Endothelial cell (in vitro differentiated cells): ENCODE measurements around the gene CCDC47. TPM values are rescaled to one million over a fixed set of nuclear protein-coding genes. Genes with fewer than 3 reads are reported as not detected.

ENCODE experiments used
- DNase-seq: peaks from one replicate; pipeline ENCODE4 v3.0.0; 2021; ENCODE audit warnings: low spot score
- H3K27ac Mint-ChIP-seq: one replicate; pipeline ENCODE4 v1.8.0; 2021; ENCODE audit warnings: mixed read lengths, inconsistent platforms; ENCODE audit not compliant: unreplicated experiment
- H3K27me3 Mint-ChIP-seq: one replicate; pipeline ENCODE4 v1.8.0; 2021; ENCODE audit warnings: mild to moderate bottlenecking, moderate library complexity, mixed read lengths, inconsistent platforms; ENCODE audit not compliant: unreplicated experiment
- H3K36me3 Mint-ChIP-seq: one replicate; pipeline ENCODE4 v1.8.0; 2021; ENCODE audit warnings: mild to moderate bottlenecking, low read depth, mixed read lengths, inconsistent platforms; ENCODE audit not compliant: unreplicated experiment
- H3K4me1 Mint-ChIP-seq: one replicate; pipeline ENCODE4 v1.8.0; 2021; ENCODE audit warnings: mild to moderate bottlenecking, mixed read lengths, inconsistent platforms; ENCODE audit not compliant: unreplicated experiment
- H3K4me3 Mint-ChIP-seq: one replicate; pipeline ENCODE4 v1.8.0; 2021; ENCODE audit warnings: mild to moderate bottlenecking, mixed read lengths, inconsistent platforms; ENCODE audit not compliant: unreplicated experiment
- H3K9me3 Mint-ChIP-seq: one replicate; pipeline ENCODE4 v1.8.0; 2021; ENCODE audit warnings: mixed read lengths, inconsistent platforms; ENCODE audit not compliant: unreplicated experiment
- CTCF ChIP-seq: fragments of 200-600 bp; sonication (generic); IDR thresholded peaks from one replicate; pipeline ENCODE4 v1.5.0; 2021; ENCODE audit warnings: antibody characterized with exemption; ENCODE audit not compliant: unreplicated experiment
- total RNA-seq: library from RNA; stranded (reverse); fragmentation: NEBNext Ultra II Directional; extraction: Animal tissue kit (Norgen Biotek cat#: 25700); gene quantifications from one replicate; pipeline ENCODE4 v1.2.1, GENCODE V29; 2021; ENCODE audit not compliant: unreplicated experiment

Gene CCDC47
- total RNA-seq, 1 donor from 2014 or later = 58.0 TPM

- peak overlapping the region; percentile 64 for H3K27ac Mint-ChIP-seq
Observed at GRCh38 chr17:63762161-63763078, 11.0 kb downstream of the CCDC47 start.

DNA sequence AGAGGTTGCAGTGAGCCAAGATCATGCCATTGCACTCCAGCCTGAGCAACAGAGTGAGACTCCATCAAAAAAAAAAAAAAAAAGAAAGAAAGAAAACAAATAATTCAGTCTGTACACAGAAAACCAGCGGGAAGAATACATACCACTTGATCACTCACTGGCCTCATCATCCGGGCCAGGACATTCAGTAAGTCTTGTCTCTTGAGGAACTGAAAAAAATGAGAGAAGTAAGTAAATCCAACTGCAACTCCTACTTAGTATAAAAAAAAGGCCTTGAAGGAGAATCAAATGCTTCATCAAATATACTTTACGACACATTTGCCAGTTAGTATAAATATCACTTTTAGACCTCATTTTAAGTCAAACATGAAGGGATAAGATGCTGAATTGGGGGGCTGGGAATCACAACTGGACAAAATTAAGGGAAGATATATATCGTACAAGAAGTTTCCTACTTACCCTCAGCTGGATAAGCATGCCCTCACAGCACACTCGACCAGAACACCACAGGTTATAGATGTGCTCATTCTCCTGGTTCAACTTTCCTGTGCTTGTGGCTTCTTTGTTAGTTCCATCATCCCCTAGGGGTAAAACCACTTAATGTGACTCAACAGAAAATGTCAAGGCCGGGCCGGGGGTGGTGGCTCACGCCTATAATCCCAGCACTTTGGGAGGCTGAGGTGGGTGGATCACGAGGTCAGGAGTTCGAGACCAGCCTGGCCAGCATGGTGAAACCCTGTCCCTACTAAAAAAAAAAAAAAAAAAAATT is 12.4 kb downstream of the CCDC47 start:
- no peaks in the 10 kb centered on the region for H3K9me3 Mint-ChIP-seq
- peaks cover 4% of the 10 kb centered on the region for H3K4me1 Mint-ChIP-seq
- H3K4me3 Mint-ChIP-seq = no peak overlapping the region
- no peak overlapping the region for H3K27ac Mint-ChIP-seq
- no peak for DNase-seq
- no peak for TF ChIP-seq CTCF
- H3K36me3 Mint-ChIP-seq = peaks cover 30% of the 10 kb centered on the region
- no peaks in the 10 kb centered on the region for H3K27me3 Mint-ChIP-seq

More at GRCh38 chr17:63762161-63763078, 11.0 kb downstream of the CCDC47 start:
- peaks cover 4% of the 10 kb centered on the region for H3K4me1 Mint-ChIP-seq
- TF ChIP-seq CTCF = no peak
- no peak overlapping the region for H3K4me3 Mint-ChIP-seq
- peaks cover 24% of the 10 kb centered on the region for H3K36me3 Mint-ChIP-seq
- DNase-seq = no peak
- H3K27me3 Mint-ChIP-seq = no peaks in the 10 kb centered on the region
- no peaks in the 10 kb centered on the region for H3K9me3 Mint-ChIP-seq

- Mint-ChIP-seq H3K27ac (no peak overlapping the region), H3K4me3 (no peak overlapping the region), H3K27me3 (no peaks in the 10 kb centered on the region), H3K36me3 (peaks cover 22% of the 10 kb centered on the region), H3K4me1 (peaks cover 4% of the 10 kb centered on the region), H3K9me3 (no peaks in the 10 kb centered on the region)
- no peak for DNase-seq
- TF ChIP-seq CTCF = no peak
Observed at GRCh38 chr17:63758428-63758827, 15.0 kb downstream of the CCDC47 start.

- no peak overlapping the region for H3K27ac Mint-ChIP-seq
- TF ChIP-seq CTCF = no peak
- no peak overlapping the region for H3K4me3 Mint-ChIP-seq
- no peak for DNase-seq
- no peaks in the 10 kb centered on the region for H3K4me1 Mint-ChIP-seq
- H3K36me3 Mint-ChIP-seq = peaks cover 20% of the 10 kb centered on the region
- H3K9me3 Mint-ChIP-seq = no peaks in the 10 kb centered on the region
- H3K27me3 Mint-ChIP-seq = no peaks in the 10 kb centered on the region
Observed at GRCh38 chr17:63754046-63754445, 19.4 kb downstream of the CCDC47 start.
